Ovary (tissue), 9 donors: ENCODE measurements around the gene DENND4C. TPM values are rescaled to one million over a fixed set of nuclear protein-coding genes. Genes with fewer than 3 reads are reported as not detected.
"Not testable (repeated sequence)": the region's sequence is repeated elsewhere in the genome, so short reads cannot be mapped to it uniquely, and the experiment has no call there.

ENCODE experiments used
- DNase-seq, 5 donors: peaks; one replicate each; pipeline ENCODE4 v3.0.0-alpha.2; 2019 to 2020
- H3K27ac ChIP-seq, 2 donors: fragments of 200-600 bp; one replicate each; pipeline versions ENCODE4 v1.5.1 to v1.8.0; 2019 to 2022
- H3K27me3 ChIP-seq: fragments of 200-600 bp; one replicate; pipeline ENCODE4 v1.8.0; 2022
- H3K36me3 ChIP-seq: fragments of 200-600 bp; sonication (generic); one replicate; pipeline ENCODE4 v1.5.1; 2019
- H3K4me1 ChIP-seq: one replicate; pipeline ENCODE4 v1.8.1; 2013; ENCODE audit warnings: mild to moderate bottlenecking, moderate library complexity; ENCODE audit not compliant: insufficient read depth
- H3K4me3 ChIP-seq: fragments of 200-600 bp; sonication (generic); one replicate; pipeline ENCODE4 v1.5.1; 2017
- H3K9me3 ChIP-seq, 2 donors: fragments of 200-600 bp in 1 of 2; sonication (generic) in 1 of 2; one replicate each; pipeline versions ENCODE4 v1.5.1 to v1.8.1; 2013 to 2019; ENCODE audit warnings: mild to moderate bottlenecking in 1 of 2, moderate library complexity in 1 of 2
- CTCF ChIP-seq, 3 donors: fragments of 450-650 bp in 2 of 3; fragments of 200-600 bp in 1 of 3; IDR thresholded peaks; one replicate each; pipeline versions ENCODE4 v1.5.1 to v1.8.0; 2016 to 2022; ENCODE audit warnings: antibody characterized with exemption in 3 of 3, mild to moderate bottlenecking in 1 of 3
- EP300 ChIP-seq: sonication (generic); formaldehyde crosslinking; IDR thresholded peaks from one replicate; pipeline ENCODE4 v1.6.1; 2017; ENCODE audit warnings: antibody characterized with exemption
- POLR2A ChIP-seq: fragments of 450-650 bp; IDR thresholded peaks from one replicate; pipeline ENCODE4 v1.6.1; 2017; ENCODE audit warnings: antibody characterized with exemption, mild to moderate bottlenecking, moderate library complexity
- WGBS, 3 donors: extraction: QIAGEN DNeasy Blood & Tissue Kit in 1 of 3; methylation state at CpG; one replicate each; pipeline versions ENCODE4 v1.1.5 to v1.1.7; 2013 to 2017; 5-methylcytosine and 5-hydroxymethylcytosine counted together
- intact Hi-C, 4 donors: fragments of 100-400 bp; cut with DNase I; formaldehyde crosslinking; loops; one replicate each; pipeline versions ENCODE4 v1.11.0 to v1.15.1; 2022 to 2023
- polyA plus RNA-seq, 2 donors: library from polyadenylated mRNA; stranded (reverse); fragments of 200-250 nt in 1 of 2; fragments of 350-450 nt in 1 of 2; fragmentation: Illumina TruSeq in 1 of 2; extraction: RNeasy Lipid Tissue Mini Kit (QIAGEN cat#74804) in 1 of 2; gene quantifications; one replicate each; pipeline ENCODE4 v1.2.3, GENCODE V29; 2013 to 2014
- total RNA-seq, 7 donors: library from RNA; depleted of rRNA in 2 of 7; stranded (reverse); fragments of >200 nt in 2 of 7; fragmentation: NEBNext Ultra II Directional in 3 of 7; extraction: Animal tissue kit (Norgen Biotek cat#: 25700) in 3 of 7; gene quantifications; one replicate each; pipeline versions ENCODE4 v1.1.0 to v1.2.4, GENCODE V29; 2016 to 2023
- donor health status: DM: no; HTN: no; CAD: no; lungs with moderate emphysema.
- donor health status: DM: no; HTN: no; CAD: no.
- donor health status: Bipolar disorder and iron deficiency.
- donor health status: DM: yes; HTN: yes; CAD: no.
- donor health status: DM: no; HTN: no; CAD: no.
- donor health status: DM: yes; HTN: yes; CAD: no.

DENND4C gene
- total and polyA plus RNA-seq, 9 donors = 18.7 to 83.9 (median 58.6) TPM

- 84 to 86% (median 85%) methylated on average over 8 of the region's 8 CpGs for WGBS, 3 donors
These were observed 180.8 kb downstream of the DENND4C start for GRCh38 chr9:19411316-19411715.

GRCh38 chr9:19413456-19413855 is 183.0 kb downstream of the DENND4C start:
- H3K4me1 ChIP-seq, H3K4me3 ChIP-seq, H3K36me3 ChIP-seq, DNase-seq, intact Hi-C loops, H3K9me3 ChIP-seq, H3K27ac ChIP-seq, H3K27me3 ChIP-seq: not testable (repeated sequence)
- WGBS, 3 donors = 74 to 92% (median 86%) methylated on average over 3 of the region's 3 CpGs

More at GRCh38 chr9:19411316-19411715, 180.8 kb downstream of the DENND4C start:
- no peaks in the 10 kb centered on the region for H3K9me3 ChIP-seq
- intact Hi-C loops = no loop called here
- H3K36me3 ChIP-seq = no peaks in the 10 kb centered on the region
- no peak for TF ChIP-seq POLR2A
- no peak for TF ChIP-seq CTCF (IDR thresholded peaks at IDR 0.05)
- TF ChIP-seq EP300 = no peak
- DNase-seq = no peak
- no peaks in the 10 kb centered on the region for H3K4me1 ChIP-seq
- H3K27me3 ChIP-seq = no peaks in the 10 kb centered on the region
- no peak overlapping the region for H3K27ac ChIP-seq
- H3K4me3 ChIP-seq = no peak overlapping the region

- DNase-seq = no peak
- Histone ChIP-seq H3K36me3 (no peaks in the 10 kb centered on the region), H3K27ac (no peak overlapping the region), H3K9me3 (no peaks in the 10 kb centered on the region), H3K4me3 (no peak overlapping the region), H3K4me1 (no peaks in the 10 kb centered on the region), H3K27me3 (no peaks in the 10 kb centered on the region)
- 93 to 94% (median 94%) methylated on average over 2 of the region's 2 CpGs for WGBS, 3 donors
- TF ChIP-seq POLR2A (no peak), CTCF (IDR thresholded peaks at IDR 0.05) (no peak), EP300 (no peak)
- intact Hi-C loops = no loop called here
These were observed 185.7 kb downstream of the DENND4C start for GRCh38 chr9:19416143-19416542.

- 91 to 100% (median 96%) methylated on average over 1 of the region's 1 CpG for WGBS, 3 donors
- Histone ChIP-seq H3K36me3 (no peaks in the 10 kb centered on the region), H3K27ac (no peak overlapping the region), H3K4me3 (no peak overlapping the region), H3K4me1 (no peaks in the 10 kb centered on the region), H3K9me3 (no peaks in the 10 kb centered on the region), H3K27me3 (no peaks in the 10 kb centered on the region)
- TF ChIP-seq CTCF (IDR thresholded peaks at IDR 0.05) = no peak
- no peak for TF ChIP-seq POLR2A
- TF ChIP-seq EP300 = no peak
- intact Hi-C loops = no loop called here
- DNase-seq = no peak
These were observed 190.4 kb downstream of the DENND4C start for GRCh38 chr9:19420877-19421276.

Other genes starting within 250 kb of the DENND4C start
- gene SAXO1, start 197.5 kb upstream of the DENND4C start, total RNA-seq = under 1 TPM in 6 of 7 donors, not detected in 1; 0.10 to 0.47 (median 0.14) TPM
- under 1 TPM; 0.04 to 0.07 TPM for gene SAXO1, start 197.5 kb upstream of the DENND4C start, polyA plus RNA-seq
- 100 to 1,000 TPM in 4 of 7 donors, 10 to 100 TPM in 3; 36.6 to 111 (median 104) TPM for gene RRAGA, start 181.3 kb upstream of the DENND4C start, total RNA-seq
- gene RRAGA, start 181.3 kb upstream of the DENND4C start, polyA plus RNA-seq = 100 to 1,000 TPM in 1 of 2 donors, 10 to 100 TPM in 1; 90.1 to 124 TPM
- 10 to 100 TPM in 4 of 7 donors, 1 to 10 TPM in 3; 7.1 to 13.1 (median 10.7) TPM for gene HAUS6, start 127.8 kb upstream of the DENND4C start, total RNA-seq
- gene HAUS6, start 127.8 kb upstream of the DENND4C start, polyA plus RNA-seq = 1 to 10 TPM; 4.6 to 6.4 TPM
- gene PLIN2, start 103.2 kb upstream of the DENND4C start, total RNA-seq = 100 to 1,000 TPM in 3 of 7 donors, 10 to 100 TPM in 4; 33.3 to 138 (median 77.4) TPM
- gene PLIN2, start 103.2 kb upstream of the DENND4C start, polyA plus RNA-seq = 100 to 1,000 TPM in 1 of 2 donors, 10 to 100 TPM in 1; 41.0 to 110 TPM
- gene RPS6, start 149.5 kb downstream of the DENND4C start, total RNA-seq = 1,000 to 10,000 TPM; 3,333 to 5,661 (median 4,392) TPM
- 1,000 to 10,000 TPM; 4,640 to 5,843 TPM for gene RPS6, start 149.5 kb downstream of the DENND4C start, polyA plus RNA-seq
- 1 to 10 TPM; 2.1 to 10.0 (median 3.3) TPM for gene ACER2, start 178.3 kb downstream of the DENND4C start, total RNA-seq
- gene ACER2, start 178.3 kb downstream of the DENND4C start, polyA plus RNA-seq = 1 to 10 TPM in 1 of 2 donors, under 1 TPM in 1; 0.80 to 2.0 TPM